SU-DHL-6 (cell line): ENCODE measurements around the gene PPDPF.
"Not testable (repeated sequence)": the region's sequence is repeated elsewhere in the genome, so short reads cannot be mapped to it uniquely, and the experiment has no call there.

ENCODE experiments used
- H2AFZ ChIP-seq: fragments of 200-600 bp; sonication (generic); 2 replicates; pipeline ENCODE4 v1.6.1; 2014; ENCODE audit warnings: low read depth, mild to moderate bottlenecking, moderate library complexity, mixed read lengths, antibody characterized with exemption, low read length; ENCODE audit not compliant: severe bottlenecking
- H3F3A ChIP-seq: fragments of 200-600 bp; shearing (Covaris generic); 2 replicates; pipeline ENCODE4 v1.6.0; 2016; ENCODE audit warnings: antibody characterized with exemption, mild to moderate bottlenecking; ENCODE audit not compliant: insufficient read depth
- H3K27ac ChIP-seq: fragments of 200-600 bp; sonication (generic); 2 replicates; pipeline ENCODE4 v1.5.1; 2016; ENCODE audit warnings: low read depth, mild to moderate bottlenecking, low read length, moderate library complexity, mixed read lengths
- H3K27me3 ChIP-seq: fragments of 200-600 bp; sonication (generic), shearing (Covaris generic); 2 replicates; pipeline ENCODE4 v1.6.0; 2014; ENCODE audit warnings: mild to moderate bottlenecking, low read length
- H3K36me3 ChIP-seq: fragments of 200-600 bp; sonication (generic); 2 replicates; pipeline ENCODE4 v1.6.1; 2014; ENCODE audit warnings: mild to moderate bottlenecking, low read length, mixed read lengths
- H3K4me2 ChIP-seq: fragments of 300-600, 200-600 bp; shearing (Covaris generic), sonication (generic); 2 replicates; pipeline ENCODE4 v1.6.0; 2014; ENCODE audit warnings: low read length, low read depth, mild to moderate bottlenecking; ENCODE audit not compliant: poor library complexity, severe bottlenecking
- H3K4me3 ChIP-seq: fragments of 200-600 bp; sonication (generic); 2 replicates; pipeline ENCODE4 v1.5.1; 2014; ENCODE audit warnings: antibody characterized with exemption, low read length, mild to moderate bottlenecking, mixed read lengths; ENCODE audit not compliant: insufficient read depth, poor library complexity, severe bottlenecking
- H3K79me2 ChIP-seq: fragments of 200-600 bp; sonication (generic); 2 replicates; pipeline ENCODE4 v1.6.1; 2014; ENCODE audit warnings: mild to moderate bottlenecking, low read length, moderate library complexity; ENCODE audit not compliant: insufficient read depth
- H3K9ac ChIP-seq: fragments of 200-600 bp; sonication (generic); 2 replicates; pipeline ENCODE4 v1.7.0; 2014; ENCODE audit warnings: mild to moderate bottlenecking, low read length
- H3K9me2 ChIP-seq: fragments of 200-600 bp; sonication (generic); replicated peaks from 2 replicates; pipeline ENCODE4 v1.6.1; 2014; ENCODE audit warnings: low read length; ENCODE audit not compliant: insufficient read depth
- H3K9me3 ChIP-seq: fragments of 200-600 bp; sonication (generic); 2 replicates; pipeline ENCODE4 v1.6.1; 2014; ENCODE audit warnings: low read length, mixed read lengths; ENCODE audit not compliant: insufficient read depth
- H4K20me1 ChIP-seq: fragments of 200-600 bp; sonication (generic); 2 replicates; pipeline ENCODE4 v1.6.1; 2014; ENCODE audit warnings: low read depth, mild to moderate bottlenecking, antibody characterized with exemption, low read length, moderate library complexity, mixed read lengths
- CTCF ChIP-seq: fragments of 200-600 bp; sonication (generic); IDR thresholded peaks from one replicate; pipeline ENCODE4 v1.5.1; 2017; ENCODE audit warnings: antibody characterized with exemption, mild to moderate bottlenecking, low read length, moderate library complexity; ENCODE audit not compliant: insufficient read depth, poor library complexity, severe bottlenecking
- EZH2phosphoT487 ChIP-seq: fragments of 200-600 bp; sonication (generic), shearing (Covaris generic); conservative IDR thresholded peaks from 2 replicates; pipeline ENCODE4 v1.6.1; 2018; ENCODE audit warnings: mild to moderate bottlenecking, antibody characterized with exemption, low read length, moderate library complexity, mixed read lengths

The PPDPF gene

GRCh38 chr20:63478346-63479302, 41.9 kb upstream of the PPDPF start:
- Histone ChIP-seq H3K9me3 (no peaks in the 10 kb centered on the region), H3F3A (no peaks in the 10 kb centered on the region), H3K36me3 (no peaks in the 10 kb centered on the region), H3K27ac (no peak overlapping the region), H4K20me1 (no peaks in the 10 kb centered on the region), H2AFZ (no peak overlapping the region), H3K27me3 (no peaks in the 10 kb centered on the region), H3K4me3 (no peak overlapping the region), H3K4me2 (no peak overlapping the region), H3K79me2 (no peaks in the 10 kb centered on the region), H3K9ac (no peak overlapping the region), H3K9me2 (no peaks in the 10 kb centered on the region)
- no peak for TF ChIP-seq CTCF
- TF ChIP-seq EZH2phosphoT487 = no peak

GRCh38 chr20:63479695-63480419, 40.7 kb upstream of the PPDPF start:
- not testable (repeated sequence) for H3K27me3 ChIP-seq, H4K20me1 ChIP-seq, H3K27ac ChIP-seq, H3K9me3 ChIP-seq, H3K9me2 ChIP-seq, H3K4me2 ChIP-seq, H3K9ac ChIP-seq, H3F3A ChIP-seq, H3K4me3 ChIP-seq, H3K79me2 ChIP-seq, H2AFZ ChIP-seq, H3K36me3 ChIP-seq

GRCh38 chr20:63481503-63481902, 39.1 kb upstream of the PPDPF start:
- no peak overlapping the region for H3K4me3 ChIP-seq
- no peaks in the 10 kb centered on the region for H3K27me3 ChIP-seq
- no peaks in the 10 kb centered on the region for H3K36me3 ChIP-seq
- H3K27ac ChIP-seq = no peak overlapping the region
- no peaks in the 10 kb centered on the region for H3K9me2 ChIP-seq
- no peak overlapping the region for H2AFZ ChIP-seq
- H3K79me2 ChIP-seq = no peaks in the 10 kb centered on the region
- TF ChIP-seq CTCF = no peak
- no peak for TF ChIP-seq EZH2phosphoT487
- no peaks in the 10 kb centered on the region for H3F3A ChIP-seq
- no peak overlapping the region for H3K9ac ChIP-seq
- H3K4me2 ChIP-seq = no peak overlapping the region
- H4K20me1 ChIP-seq = no peaks in the 10 kb centered on the region
- H3K9me3 ChIP-seq = no peaks in the 10 kb centered on the region
